NCI-H1694 (cell line): ENCODE results near the gene CEP290.
A peak's percentile ranks its signal among the peaks of the same experiment; 100 is the strongest.
"Not testable (repeated sequence)": the region's sequence is repeated elsewhere in the genome, so short reads cannot be mapped to it uniquely, and the experiment has no call there.

Source experiments
- DNase-seq: peaks from one replicate; lab custom pipeline; 2025; lab: John Stamatoyannopoulos, UW

Gene CEP290

GRCh38 chr12:88056571-88056970 lies 85.3 kb downstream of the CEP290 start:
- no peak for DNase-seq

GRCh38 chr12:88052686-88053085 lies 89.2 kb downstream of the CEP290 start:
- DNase-seq, result peak; percentile 25

- DNase-seq, result no peak
These were observed 97.9 kb downstream of the CEP290 start for GRCh38 chr12:88044035-88044434.

GRCh38 chr12:88037770-88038169 lies 104.1 kb downstream of the CEP290 start:
- DNase-seq, result no peak

- no peak for DNase-seq
These were observed 105.4 kb downstream of the CEP290 start for GRCh38 chr12:88036353-88036965.

- DNase-seq, result no peak
These were observed 106.0 kb downstream of the CEP290 start for GRCh38 chr12:88035907-88036289.

- DNase-seq, result peak; percentile 59
These were observed 106.5 kb downstream of the CEP290 start for GRCh38 chr12:88035271-88035906.

- not testable (repeated sequence) for DNase-seq
These were observed 110.7 kb downstream of the CEP290 start for GRCh38 chr12:88031161-88031560.

GRCh38 chr12:88029093-88029665 lies 112.7 kb downstream of the CEP290 start, which contains the start of gene C12orf50:
C12orf50 (minus strand) TSS chr12:88029401; CDS start chr12:88026962, 2,439 bp downstream.
- no peak for DNase-seq

- no peak for DNase-seq
These were observed 115.7 kb downstream of the CEP290 start for GRCh38 chr12:88026196-88026595.

- DNase-seq, result no peak
These were observed 123.9 kb downstream of the CEP290 start for GRCh38 chr12:88017964-88018363.

GRCh38 chr12:88015825-88016224 lies 126.1 kb downstream of the CEP290 start:
- no peak for DNase-seq

GRCh38 chr12:88011755-88012154 lies 130.1 kb downstream of the CEP290 start:
- DNase-seq, result no peak

- no peak for DNase-seq
These were observed 135.5 kb downstream of the CEP290 start for GRCh38 chr12:88006351-88006750.

- DNase-seq, result no peak
These were observed 140.6 kb downstream of the CEP290 start for GRCh38 chr12:88001327-88001726.
